ENCODE results near the gene CALHM4.
"Not testable (repeated sequence)": the region's sequence is repeated elsewhere in the genome, so short reads cannot be mapped to it uniquely, and the experiment has no call there.

Gene CALHM4

DNA sequence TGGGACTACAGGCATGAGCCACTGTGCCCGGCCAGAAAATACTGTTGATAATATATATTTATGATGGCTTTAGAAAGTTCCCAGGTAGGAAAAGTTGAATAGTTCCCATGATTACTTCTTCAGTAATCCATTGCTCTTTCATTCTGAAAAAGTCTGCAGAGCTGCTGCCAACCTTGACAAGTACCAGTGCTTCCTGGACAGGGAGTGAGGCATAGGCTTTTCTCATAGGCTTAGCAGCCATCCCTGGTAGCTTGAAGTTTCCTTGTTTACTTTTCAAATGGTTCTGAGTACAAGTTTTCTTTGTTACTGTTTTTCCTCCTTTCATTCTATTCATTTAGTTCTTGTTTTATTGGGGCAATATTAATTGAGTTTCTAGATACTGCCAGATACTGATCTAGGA is 25.6 kb downstream of the CALHM4 start:
- DNase-seq, result no peak

DNA sequence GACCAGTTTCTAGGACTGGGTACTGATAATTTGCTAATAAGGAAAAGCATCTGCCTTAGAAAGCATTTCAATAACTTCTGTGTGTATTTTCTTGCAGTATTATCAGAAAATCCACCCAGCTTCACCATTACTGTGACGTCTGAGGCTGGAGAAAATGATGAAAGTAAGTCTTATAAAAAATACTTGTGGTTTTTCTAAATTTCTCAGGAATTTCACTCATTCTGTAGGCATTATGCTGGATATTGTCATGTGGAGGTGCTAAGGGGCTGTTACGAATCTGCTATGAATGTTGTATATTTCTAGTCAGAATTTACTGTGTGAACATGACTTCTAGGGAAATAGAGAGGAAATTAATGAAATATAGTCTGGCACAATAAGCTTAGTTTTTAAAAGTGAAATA is 26.6 kb downstream of the CALHM4 start:
- no peak for DNase-seq

DNA sequence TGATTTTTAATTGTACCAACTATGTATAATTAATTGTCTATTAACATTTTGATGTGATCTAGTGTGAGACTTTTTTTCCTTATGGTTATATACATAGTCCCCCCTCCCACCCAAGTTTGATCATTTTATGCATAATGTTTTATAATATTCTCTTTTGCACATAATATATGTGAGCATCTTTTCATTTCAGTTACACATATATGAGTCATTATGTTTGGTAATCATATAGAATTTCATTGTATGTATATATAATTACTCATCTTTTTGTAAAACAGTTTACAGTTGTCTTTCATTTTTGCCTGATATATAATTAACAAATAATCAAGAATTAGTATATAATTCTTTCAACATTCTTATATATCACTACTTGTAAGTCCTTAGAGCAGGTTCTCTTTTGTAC is 32.7 kb downstream of the CALHM4 start:
- DNase-seq, result no peak

DNA sequence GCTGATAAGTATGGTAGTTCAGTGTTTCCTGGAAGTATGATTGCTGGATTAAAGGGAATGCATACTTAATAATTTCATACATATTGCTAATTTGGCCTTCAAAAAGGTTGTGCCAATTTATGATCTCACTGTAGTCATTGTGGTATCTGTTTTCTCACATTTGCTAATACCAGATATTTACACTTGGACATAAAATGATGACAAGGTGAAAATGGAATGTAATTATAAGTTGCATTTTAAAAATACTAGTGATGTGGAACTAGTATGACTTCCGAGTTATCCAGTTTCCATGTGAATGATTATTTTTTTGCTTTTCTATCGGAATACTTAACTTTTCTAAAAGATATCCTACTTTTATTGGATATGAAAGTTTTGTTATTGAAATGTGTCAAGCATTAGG is 33.2 kb downstream of the CALHM4 start:
- DNase-seq, result no peak

DNA sequence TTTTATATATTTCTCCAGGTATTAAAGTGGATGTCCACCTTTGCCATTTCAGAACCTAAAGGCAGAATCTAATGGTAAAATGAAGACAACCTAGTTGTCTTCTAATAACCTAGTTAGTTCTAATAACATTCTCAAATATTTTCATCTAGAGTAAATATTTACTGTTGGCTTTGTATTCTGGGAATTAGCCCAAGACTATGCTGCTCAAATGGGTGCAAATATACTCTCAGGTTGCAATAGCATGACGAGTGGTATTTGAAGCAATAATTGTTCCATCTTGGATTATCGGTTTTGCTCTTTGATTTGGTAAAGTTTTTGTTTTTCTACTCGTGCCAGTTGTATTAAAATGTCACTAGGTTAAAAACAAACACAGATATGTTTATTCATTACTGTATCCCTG is 41.7 kb downstream of the CALHM4 start:
- no peak for DNase-seq

DNA sequence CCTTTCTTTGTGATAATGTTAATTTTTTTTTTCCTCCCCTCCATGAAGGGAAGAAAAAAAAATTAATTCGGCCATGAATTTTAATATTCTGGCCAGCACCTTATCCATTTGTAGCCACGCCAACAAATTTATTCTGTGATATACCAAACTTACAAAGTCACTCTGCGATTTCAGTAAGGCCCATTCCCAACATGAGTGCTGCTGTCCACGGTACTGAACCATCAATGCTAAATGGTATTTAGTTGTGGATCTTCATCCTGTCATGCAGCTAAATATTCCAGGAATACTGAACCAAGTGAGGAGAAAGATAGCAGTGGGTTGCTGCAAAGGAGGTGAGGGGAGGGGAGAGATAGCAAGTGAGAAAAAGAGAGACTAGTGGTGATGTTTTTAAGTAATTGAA is 43.3 kb downstream of the CALHM4 start:
- no peak for DNase-seq

DNA sequence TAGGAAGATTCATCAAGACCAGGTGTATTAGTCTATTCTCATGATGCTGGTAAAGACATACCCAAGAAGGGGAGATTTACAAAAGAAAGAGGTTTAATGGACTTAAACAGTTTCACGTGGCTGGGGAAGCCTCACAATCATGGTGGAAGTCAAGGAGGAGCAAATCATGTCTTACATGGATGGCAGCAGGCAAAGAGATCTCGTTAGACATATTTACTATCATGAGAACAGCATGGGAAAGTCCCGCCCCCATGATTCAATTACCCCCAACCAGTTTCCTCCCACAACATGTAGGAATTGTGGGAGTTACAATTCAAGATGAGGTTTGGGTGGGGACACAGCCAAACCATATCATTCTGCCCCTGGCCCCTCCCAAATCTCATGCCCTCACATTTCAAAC is 50.4 kb downstream of the CALHM4 start:
- DNase-seq, result not testable (repeated sequence)

DNA sequence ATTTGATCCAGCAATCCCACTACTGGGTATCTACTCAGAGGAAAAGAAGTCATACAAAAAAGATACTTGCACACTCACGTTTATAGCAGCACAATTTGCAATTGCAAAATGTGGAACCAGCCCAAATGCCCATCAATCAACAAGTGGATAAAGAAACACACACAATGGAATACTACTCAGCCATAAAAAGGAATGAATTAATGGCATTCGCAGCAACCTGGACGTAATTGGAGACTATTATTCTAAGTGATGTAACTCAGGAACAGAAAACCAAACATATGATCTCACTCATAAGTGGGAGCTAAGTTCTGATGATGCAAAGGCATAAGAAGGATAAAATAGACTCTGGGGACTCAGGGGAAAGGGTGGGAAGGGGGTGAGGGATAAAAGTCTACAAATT is 51.3 kb downstream of the CALHM4 start:
- DNase-seq, result not testable (repeated sequence)

DNA sequence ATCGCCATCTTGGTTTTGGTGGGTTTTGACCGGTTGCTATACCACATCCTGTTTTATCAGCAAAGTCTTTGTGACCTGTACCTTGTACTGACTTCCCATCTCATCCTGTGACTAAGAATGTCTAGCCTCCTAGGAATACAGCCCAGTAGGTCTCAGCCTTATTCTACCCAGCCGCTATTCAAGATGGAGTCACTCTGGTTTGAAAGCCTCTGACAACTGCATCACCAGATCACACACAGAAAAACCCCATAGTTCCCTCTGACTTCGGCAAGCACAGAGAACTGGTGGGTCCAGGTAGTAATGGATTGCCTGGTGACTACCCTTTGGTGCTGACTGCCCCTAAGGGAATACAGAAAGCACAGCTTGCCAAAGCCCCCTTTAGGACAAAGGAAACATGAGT is 52.4 kb downstream of the CALHM4 start:
- DNase-seq, result no peak

All from DMS153 (cell line).